GM18873 (cell line): ENCODE results near the gene SPECC1.
"Not testable (repeated sequence)": the region's sequence is repeated elsewhere in the genome, so short reads cannot be mapped to it uniquely, and the experiment has no call there.

Source experiments
- ATAC-seq: cut with Tn5 transposase; IDR thresholded peaks from one replicate; pipeline ENCODE4 v1.9.1; 2021; ENCODE audit warnings: mild to moderate bottlenecking, moderate library complexity, moderate number of reproducible peaks; ENCODE audit not compliant: unreplicated experiment, low FRiP score

Gene SPECC1

GRCh38 chr17:20063665-20064648, 54.8 kb downstream of the SPECC1 start:
- ATAC-seq, result no peak

DNA sequence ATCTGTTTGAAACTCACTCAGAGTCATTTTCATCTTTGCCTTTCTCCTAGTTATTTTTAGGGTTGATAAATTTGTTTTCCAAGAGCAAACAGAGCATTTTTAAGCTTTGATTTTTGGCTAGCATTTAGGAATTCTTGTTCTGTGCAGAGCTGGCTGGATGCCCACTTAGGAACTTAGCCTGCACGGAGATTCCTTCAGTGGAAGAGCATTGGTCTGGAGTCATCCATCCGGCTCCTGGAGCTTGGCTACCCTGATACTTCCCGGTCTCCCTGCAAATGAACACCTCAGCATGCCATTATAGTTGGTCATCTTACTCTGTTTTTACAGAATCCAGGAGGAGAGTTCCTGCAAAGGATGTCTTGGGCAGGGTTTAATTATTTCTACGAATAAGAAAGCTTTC, 57.1 kb downstream of the SPECC1 start:
- no peak for ATAC-seq

DNA sequence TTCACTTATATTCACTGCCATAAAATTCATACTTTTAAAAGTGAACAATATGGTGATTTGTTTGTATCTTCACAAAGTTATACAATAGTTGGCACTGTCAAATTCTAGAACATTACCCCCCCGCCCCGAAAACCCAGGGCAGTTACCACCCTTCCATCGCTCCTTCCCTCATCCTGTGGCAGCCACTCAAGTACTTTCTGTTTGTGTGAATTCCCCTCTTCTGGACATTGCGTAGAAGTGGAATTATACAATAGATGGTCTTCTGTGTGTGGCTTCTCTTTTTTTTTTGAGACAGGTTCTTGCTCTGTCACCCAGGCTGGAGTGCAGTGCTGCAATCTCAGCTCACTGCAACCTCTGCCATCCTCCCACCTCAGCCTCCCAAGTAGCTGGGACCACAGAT, 58.6 kb downstream of the SPECC1 start:
- no peak for ATAC-seq

- ATAC-seq, result no peak
Measured at GRCh38 chr17:20068445-20068844, 59.3 kb downstream of the SPECC1 start.

GRCh38 chr17:20071824-20072691, 62.9 kb downstream of the SPECC1 start:
- ATAC-seq, result no peak

DNA sequence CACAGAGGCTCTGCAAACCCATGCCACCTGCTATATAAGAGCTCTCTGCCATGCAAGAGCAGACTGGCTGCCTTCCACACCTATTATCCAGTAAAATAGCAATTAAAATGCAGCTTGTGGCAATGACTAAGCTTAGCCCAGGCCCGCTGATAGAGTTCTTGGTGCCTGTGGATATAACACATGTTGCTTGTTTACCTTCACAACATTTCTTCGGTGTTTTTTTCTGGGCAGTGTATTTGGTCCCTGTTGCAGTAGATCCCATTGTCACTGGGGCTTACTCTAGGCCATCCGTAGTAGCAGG, 63.5 kb downstream of the SPECC1 start:
- ATAC-seq, result no peak

DNA sequence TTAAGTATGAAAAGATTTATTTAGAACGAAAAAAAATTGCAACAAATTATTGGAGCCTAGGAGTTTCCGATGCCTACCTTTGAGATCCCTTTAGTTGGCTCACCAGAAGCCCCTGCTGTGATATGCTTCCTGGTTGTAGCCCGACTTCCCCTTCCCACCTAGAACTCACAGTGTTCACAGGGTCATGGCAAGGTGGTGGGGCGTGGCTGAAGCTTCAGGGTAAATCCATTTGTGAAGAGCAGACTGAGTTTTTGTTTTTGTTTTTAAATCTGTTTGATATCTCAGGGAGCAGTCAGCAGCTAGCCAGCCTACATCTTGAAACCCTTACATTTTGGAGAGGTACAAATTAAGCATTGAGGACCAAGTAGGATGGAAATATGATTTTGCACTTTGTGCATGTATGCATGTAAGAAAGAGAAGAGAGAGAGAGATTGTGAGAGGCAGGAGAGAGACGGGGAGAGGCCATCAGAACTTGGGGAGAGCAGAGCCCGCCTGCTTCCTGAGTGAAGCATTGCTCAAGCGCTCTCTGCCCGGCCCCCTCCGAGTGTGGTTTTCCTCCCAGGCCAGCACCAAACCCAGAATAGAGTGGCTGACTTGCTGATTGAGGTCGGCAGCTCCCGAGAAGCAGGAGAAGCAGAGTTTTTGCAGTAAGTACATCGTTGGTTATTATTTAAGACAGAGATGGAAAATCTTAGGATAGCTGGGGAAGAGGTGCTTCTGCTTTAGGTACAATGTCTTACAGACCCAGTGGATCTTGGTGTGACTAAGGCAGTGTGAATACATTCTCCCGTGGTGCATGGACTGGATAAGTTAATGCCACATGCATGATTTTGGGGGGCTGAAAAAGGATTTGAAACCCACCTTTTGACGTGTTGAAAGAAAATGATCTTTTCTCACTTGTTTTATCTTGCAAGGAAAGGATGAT, 64.2 kb downstream of the SPECC1 start:
- ATAC-seq, result peak; percentile 45

DNA sequence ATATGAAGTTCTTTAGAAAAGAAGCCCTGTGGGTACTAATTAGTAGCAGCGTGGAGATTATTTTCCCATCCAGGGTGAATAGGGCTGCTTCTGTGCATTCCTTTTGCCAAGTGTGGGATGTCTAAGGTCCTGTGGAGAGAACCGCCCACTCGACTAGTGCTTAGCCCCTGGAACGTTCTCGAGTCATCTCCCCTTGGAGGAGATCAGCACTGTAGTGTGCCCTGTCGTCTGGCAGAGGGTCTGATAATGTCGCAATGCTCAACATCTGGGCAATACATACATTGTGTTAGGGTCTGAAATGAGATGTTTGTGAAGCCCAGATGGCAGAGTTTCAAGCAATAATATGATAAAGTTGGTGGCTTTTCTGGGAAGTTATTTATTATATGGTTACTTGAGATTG, 64.8 kb downstream of the SPECC1 start:
- no peak for ATAC-seq

GRCh38 chr17:20074489-20074888, 65.3 kb downstream of the SPECC1 start:
- no peak for ATAC-seq

DNA sequence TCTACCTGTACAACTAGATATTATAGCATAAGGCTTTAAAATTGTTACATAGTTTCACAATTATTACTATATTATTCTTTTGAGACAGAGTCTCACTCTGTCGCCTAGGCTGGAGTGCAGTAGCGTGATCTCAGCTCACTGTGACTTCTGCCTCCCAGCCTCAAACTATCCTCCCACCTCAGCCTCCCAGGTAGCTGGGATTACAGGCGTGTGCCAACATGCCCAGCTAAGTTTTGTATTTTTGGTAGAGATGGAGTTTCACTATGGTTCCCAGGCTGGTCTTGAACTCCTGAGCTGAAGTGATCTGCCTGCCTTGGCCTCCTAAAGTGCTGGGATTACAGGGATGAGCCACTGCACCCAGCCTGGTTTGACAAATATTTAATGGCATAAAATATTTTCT, 67.0 kb downstream of the SPECC1 start:
- not testable (repeated sequence) for ATAC-seq

DNA sequence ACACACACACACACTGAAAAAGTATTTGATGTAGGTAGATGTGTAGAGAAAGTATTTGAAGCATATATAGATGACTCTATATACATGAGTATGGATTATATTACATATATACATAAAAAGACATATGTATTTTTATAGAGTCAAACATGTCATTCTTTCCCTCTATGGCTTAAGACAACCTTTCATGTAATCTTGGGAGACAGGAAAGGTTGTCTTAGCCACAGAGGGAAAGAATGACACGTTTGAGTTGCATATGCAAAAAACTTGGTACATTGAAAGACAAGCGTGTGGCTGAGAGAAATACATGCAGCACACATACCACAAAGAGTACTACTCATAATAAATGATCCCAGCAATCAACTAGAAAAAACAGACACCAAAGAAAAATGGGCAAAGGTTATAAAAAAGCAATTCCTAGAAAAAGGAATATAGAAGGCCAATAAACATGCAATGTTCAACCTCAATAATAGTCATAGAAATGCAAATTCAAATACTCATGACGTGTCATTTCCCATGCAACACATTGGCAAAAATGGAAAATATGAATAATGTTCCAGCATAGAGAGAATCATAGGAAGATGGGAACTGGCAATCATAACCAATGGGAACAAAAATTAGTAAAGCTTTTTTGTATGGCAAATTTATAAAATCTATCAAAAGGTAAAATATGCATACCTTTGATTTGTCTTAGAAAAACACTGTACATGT, 69.0 kb downstream of the SPECC1 start:
- ATAC-seq, result no peak

GRCh38 chr17:20080513-20080912, 71.4 kb downstream of the SPECC1 start:
- ATAC-seq, result no peak

DNA sequence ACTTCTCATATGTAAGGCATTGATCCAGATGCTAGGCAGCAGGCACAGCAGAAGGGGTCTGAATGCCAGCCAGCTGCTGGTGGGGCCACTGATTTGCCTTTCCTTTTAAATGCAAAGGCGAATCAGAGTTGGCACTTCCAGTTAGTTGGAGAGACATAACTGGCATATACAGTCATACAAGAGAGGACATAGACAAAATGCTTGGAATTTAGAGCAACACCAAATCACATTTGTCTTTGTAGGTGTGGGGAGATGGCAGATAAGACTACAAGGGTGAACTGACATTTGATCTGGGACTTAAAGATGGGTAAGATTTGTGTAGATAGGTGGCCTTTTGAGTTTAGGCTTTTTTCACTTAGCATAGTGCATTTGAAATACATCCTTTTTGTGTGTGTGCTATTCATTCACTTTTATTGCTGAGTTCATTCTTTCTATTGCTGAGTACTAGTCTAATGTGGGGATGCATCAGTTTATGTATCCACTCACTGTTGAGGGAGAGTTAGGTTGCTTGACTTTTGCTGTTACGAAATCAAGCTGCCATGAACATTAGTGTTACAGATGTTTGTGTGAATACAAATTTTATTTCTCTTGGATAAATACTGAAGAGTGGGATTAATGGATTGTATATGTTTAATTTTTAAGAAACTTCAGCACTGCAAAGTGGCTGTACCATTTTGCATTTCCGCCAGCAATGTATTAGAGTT, 74.1 kb downstream of the SPECC1 start:
- no peak for ATAC-seq

DNA sequence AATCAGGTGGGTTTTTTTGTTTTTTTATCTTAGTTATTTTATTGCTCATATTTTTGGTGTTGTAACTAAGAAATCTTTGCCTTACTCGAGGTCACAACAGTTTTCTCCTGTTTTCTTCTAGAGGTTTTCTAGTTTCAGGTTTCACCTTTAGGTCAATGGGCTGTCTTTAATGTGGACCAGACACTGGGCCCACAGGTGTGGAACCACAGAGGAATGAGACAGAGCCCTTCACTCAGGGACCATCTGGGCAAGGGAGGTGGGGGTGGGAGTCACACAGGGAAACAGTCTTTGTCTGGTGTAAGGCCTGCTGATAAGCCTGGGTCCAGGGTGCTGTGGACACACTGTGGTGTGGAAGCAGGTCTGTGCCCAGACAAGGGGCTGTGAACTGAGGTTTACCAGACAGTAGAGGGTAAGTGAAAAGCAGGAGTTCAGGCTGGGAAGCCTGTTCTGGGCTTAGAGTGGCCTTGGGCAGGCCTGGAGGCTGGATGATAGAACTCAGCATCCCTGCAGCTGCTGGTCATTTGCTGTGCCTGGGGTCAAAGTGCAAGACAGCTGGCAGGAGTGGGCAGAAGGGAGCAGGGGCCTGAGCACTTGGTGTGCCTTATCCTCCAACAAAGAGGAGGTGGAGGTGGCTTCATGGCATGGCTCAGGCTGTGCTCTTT, 75.6 kb downstream of the SPECC1 start:
- ATAC-seq, result no peak

- ATAC-seq, result no peak
Measured at GRCh38 chr17:20085283-20085845, 76.2 kb downstream of the SPECC1 start.

DNA sequence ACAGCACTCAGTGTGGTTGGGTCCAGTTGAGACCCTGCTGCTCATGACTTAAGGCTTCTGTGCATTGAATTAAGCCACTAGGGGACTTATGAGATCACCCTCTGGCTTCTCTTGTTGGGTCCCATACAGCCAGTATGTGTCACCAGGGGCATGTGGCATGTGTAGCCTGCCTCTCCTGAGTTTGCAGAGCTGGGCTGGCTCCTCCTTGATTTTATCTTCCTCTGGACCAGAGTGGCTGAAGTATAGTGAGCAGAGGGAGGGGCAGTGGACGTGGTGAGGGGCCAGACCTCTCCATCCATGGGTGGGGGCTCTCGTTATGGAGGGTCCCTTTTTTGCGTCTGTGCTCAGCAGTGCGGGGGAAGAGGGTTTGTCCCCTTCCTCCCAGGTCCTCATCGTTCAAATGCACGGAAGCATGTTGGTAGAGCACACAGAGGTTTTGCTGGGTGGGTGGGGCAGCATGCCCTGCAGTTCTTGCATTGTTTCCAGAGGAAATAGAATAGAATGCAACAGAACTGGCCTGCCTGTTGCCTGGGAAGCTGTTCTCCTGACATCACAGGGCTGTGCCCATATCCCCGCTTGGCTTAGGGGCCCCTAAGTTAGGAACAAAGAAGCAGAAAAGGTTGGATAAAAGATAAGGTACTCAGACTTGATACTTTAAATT, 77.4 kb downstream of the SPECC1 start:
- ATAC-seq, result no peak

- no peak for ATAC-seq
Measured at GRCh38 chr17:20087538-20088250, 78.5 kb downstream of the SPECC1 start.
